Activated CD8-positive, alpha-beta memory T cell treated with anti-CD3 and anti-CD28 coated beads for 48 hours (primary cell): ENCODE data around the gene AP3B1.
"Not testable (repeated sequence)": the region's sequence is repeated elsewhere in the genome, so short reads cannot be mapped to it uniquely, and the experiment has no call there.

ENCODE experiments used
- DNase-seq, 3 experiments: peaks; one replicate each; pipeline ENCODE4 v3.0.0-alpha.2; 2020; ENCODE audit warnings: low read depth in 2 of 3, low spot score in 2 of 3

The AP3B1 gene

DNA sequence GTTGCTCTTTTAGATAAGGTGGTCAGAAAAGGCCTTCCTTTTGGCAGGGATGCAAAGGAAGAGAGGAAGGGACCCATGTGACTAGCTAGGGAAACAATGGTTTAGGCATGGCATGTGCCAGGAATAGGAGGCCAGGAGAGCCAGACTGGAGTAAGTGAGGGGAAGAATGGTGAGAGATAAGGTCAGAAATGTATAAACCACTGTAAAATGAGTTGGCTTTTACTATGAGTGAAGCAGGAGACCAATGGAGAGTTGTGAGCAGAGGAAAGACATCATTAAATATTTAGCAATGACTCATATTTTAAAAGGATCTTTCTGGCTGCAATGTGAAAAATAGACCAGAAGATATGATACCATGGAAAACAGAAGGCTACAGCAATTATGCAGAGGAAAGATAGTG, 50.9 kb downstream of the AP3B1 start:
- DNase-seq, result no peak

DNA sequence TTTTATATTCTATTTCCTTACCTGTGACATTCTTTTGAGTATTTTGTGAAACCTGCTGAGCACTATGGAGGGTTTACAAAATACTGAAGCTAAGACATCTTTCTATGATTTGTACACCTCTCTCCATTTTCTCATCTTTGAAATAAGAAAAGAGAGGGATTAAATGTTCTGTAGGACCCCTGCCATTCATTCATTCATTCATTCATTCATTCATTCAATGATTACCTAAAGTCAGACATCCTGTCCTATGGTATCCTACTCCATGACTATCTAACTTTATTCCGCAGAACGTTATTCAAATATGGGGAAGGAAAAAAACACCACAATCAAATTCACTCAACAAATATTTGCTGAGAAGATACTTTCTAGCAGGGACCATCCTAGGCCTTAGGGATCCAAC, 51.4 kb downstream of the AP3B1 start:
- DNase-seq, result no peak

GRCh38 chr5:78242001-78242400, 52.5 kb downstream of the AP3B1 start:
- DNase-seq, result no peak

GRCh38 chr5:78237911-78238310, 56.6 kb downstream of the AP3B1 start:
- DNase-seq, result no peak

DNA sequence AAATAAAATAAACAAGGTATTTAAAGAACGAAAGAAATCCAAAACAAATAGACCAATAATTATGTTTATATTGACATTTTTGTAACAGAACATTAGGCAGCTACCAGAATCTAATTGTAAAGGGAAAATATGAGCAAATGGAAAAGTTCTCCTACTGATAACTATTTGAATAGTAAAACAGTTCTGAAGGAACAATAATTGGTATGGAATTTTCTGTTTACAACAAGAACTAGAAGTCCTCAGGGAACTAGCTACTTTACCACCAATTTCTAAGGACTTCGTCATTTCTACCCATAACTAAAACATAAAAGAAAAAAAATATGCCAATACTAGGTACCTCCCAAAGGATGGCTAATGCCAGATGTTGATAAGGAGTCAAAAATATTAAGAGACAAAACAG, 58.5 kb downstream of the AP3B1 start:
- DNase-seq, result no peak

- DNase-seq, result no peak
These were observed 59.2 kb downstream of the AP3B1 start for GRCh38 chr5:78235289-78235688.

DNA sequence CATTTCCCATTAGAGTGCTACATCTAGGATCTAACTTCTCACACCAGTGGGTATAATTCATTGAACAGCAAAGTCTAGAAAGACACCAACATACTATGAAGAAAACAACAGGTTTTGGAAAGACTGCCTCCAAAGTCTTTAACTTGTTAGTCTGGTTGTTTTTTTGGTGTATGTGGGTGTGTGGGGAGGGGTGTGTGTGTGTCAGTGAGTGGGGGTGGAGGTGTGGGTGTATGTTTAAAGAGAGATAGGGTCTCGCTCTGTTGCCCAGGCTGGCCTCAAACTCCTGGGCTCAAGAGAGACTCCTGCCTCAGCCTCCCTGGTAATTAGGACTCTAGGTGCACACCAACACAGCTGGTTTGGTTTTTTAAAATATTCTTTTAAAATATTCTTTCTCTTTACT, 59.7 kb downstream of the AP3B1 start:
- no peak for DNase-seq

DNA sequence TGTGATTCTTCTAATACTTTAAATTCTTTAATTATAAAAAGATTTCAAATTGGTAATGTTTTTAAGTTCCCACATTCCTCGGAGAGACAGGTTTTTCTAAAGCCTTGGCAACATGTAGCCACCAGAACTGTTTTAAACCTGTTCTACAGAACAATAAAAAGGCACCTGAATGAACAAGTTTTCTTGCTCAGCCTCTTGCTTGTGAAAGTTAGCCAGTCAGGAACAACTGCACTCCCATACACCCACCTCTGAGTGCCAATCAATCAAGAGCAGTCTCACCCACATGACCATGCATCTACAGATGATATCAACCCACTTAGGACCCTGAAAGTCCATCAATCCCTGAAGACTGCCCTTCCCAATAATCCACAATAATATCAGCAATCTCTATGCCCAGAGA, 62.3 kb downstream of the AP3B1 start:
- DNase-seq, result no peak

DNA sequence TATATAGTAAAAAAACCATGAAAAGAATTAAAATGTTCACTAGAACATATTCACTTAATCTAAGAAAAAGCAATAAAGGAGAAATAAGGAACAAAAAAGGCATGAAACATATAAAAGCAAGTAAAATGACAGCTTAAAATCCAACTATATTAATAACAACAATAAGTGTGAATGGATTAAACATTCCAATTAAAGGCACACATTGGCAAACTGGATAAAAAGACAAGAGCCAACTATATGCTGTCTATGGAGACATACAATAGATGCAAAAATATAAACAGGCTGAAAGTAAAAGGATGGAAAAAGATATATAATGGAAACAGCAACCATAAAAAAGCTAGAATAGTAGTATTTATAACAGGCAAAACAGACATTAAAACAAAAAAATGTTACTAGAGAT, 70.1 kb downstream of the AP3B1 start:
- DNase-seq, result no peak

DNA sequence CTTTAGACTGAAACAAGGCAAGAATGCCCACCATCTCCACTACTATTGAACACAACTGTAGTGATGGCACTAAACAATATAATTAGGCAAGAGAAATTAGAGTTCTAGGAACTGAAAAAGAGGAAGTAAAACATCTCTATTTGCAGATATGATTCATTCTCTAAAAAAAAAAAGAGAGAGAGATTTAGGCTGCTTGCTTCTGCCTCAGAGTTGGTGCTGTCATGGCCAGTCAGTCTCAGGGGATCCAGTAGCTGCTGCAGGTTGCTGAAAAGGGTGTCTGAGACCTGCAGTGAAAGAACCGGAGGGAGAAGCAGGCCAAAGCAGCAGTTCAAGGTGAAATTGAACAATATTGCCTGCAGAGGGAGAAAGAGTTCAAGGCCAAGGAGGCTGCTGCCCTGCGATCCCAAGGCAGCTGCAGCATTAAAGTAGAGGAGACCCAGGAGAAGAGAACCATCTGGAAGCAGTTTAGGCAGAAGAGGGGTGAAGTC, 72.5 kb downstream of the AP3B1 start:
- DNase-seq, result no peak

GRCh38 chr5:78221467-78221866, 73.0 kb downstream of the AP3B1 start:
- DNase-seq, result no peak

DNA sequence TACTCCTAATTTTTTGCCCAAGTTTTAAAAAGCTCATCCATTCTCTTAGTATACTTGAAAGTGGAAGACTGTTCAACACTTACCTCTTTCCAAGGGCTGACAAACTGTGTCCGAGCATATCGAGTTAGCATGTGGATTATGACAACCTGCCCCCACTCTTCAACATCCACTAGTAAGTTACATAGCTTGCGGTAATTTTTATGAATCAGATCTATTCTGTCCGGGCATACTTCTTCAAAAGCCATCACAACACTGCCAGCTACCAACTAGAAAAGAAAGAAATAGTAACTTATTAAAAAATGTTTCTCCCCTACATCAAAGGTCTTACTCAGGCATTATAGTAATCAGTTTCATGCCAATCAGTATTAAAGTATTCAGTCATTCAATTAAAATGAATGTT, 78.5 kb downstream of the AP3B1 start:
- DNase-seq, result no peak

DNA sequence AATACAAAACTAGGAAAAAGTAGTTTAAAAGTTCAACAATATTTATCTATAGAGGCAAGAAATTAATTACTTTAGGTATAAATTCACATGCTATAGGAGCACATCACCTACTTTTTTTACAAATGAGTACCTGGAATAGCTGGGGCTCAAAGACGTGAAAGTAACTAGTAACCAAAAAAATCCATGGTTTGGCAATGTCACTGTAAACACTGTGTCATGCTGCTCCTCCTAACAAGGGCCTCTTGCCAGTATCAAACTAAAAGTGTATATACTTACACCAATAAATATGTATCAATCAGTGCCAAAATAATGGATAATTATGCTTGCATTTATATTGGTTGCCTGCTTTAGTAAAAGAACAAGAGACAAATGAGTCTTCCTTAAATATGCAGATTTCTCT, 78.9 kb downstream of the AP3B1 start:
- DNase-seq, result no peak

DNA sequence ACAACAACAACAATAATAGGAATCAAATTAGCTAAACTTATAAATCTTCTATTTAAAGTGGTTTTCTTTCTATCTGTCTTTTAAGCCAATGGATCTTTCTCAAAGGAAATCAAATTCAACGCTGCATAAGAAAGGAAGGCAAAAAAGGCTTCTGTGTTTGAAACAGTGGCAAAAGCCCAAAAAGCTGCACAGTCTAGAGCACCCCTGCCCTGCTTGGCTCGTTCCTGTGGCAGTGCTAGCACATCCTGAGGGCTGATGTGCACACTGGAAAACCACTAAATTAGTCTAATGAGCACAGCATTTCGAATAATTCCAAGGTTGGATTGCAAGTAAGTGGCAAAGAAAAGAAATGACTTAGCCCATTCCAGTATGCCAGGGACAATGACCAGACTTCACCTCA, 80.7 kb downstream of the AP3B1 start:
- no peak for DNase-seq

DNA sequence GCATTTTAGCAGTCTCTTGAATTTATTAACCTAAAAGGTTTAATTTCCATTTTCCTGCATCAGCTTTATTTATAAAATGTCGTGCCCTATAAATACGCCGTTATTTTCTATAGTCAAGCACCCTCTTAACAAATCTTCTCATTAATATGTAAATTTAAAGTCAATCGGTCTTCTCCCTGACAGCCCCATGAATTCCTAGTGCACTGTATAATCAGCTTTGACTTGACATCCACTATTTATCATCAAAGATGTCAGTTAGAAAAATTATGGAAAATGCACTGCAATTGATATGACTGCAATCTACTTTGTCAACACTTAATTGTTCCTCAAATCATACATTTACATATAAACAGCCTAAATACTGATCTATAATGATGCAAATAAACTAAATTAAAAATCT, 83.4 kb downstream of the AP3B1 start:
- DNase-seq, result no peak

- DNase-seq, result no peak
These were observed 90.3 kb downstream of the AP3B1 start for GRCh38 chr5:78204241-78204640.

DNA sequence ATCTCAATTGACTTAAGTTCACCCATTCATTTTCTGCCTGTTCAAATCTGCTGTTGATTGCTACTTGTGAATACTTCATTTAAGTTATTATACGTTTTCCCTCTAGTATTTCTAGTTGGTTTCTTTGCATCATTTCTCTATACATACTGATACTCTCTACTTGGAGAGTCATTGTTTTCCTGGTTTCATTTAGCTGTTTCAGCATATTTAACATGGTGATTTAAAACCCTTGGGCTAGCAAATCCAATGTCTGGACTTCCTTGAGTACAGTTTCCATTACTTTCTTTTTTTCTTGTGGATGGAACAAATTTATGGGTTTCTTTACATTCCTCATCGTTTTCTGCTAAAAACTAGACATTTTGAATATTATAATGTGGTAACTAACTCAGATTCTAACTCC, 90.7 kb downstream of the AP3B1 start:
- DNase-seq, result no peak

- no peak for DNase-seq
These were observed 104.1 kb downstream of the AP3B1 start for GRCh38 chr5:78190402-78190801.

DNA sequence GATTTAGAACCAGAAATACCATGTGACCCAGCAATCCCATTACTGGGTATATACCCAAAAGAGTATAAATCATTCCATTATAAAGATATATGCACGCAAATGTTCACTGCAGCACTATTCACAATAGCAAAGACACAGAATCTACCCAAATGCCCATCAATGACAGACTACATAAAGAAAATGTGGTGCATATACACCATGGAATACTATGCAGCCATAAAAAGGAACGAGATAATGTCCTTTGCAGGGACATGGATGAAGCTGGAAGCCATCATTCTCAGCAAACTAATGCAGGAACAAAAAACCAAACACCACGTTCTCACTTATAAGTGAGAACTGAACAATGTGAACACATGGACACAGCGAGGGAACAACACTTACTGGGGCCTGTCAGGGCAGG, 105.8 kb downstream of the AP3B1 start:
- not testable (repeated sequence) for DNase-seq

DNA sequence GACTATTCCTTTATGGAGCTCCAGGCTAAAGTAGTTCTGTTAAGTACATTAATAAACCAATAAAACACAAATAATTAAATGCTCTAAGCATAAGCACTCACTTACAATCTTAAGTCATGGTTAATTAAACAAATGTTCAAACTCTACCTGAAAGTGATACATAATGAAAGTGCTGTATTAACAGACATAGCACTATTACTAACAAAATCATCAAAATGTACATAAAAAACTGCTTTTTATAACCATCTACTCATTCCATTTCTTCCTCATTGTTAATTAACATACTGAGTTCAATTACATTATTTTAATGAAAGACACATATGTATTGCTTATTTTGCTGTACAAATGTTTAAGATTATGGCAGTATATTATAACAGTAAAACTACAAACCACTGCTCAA, 107.3 kb downstream of the AP3B1 start:
- no peak for DNase-seq

DNA sequence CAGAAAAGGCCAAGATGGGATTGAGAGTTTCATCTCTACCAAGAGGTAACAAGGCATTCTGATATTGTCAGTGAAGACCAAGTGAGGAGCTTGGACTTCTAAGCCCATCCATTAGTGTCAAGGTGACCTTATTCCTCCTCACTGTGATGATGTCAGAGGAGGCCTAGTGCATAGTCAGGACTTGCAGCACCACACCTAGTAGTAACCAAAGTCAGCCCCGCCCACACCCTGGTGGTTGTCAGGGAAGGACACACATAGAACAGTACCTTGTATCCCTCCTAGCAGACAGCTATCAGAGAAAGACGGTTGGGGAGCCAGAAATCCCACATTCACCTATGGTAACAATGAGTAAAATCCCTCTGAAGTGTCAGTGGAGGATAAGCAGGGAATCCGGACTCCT, 111.7 kb downstream of the AP3B1 start:
- no peak for DNase-seq

DNA sequence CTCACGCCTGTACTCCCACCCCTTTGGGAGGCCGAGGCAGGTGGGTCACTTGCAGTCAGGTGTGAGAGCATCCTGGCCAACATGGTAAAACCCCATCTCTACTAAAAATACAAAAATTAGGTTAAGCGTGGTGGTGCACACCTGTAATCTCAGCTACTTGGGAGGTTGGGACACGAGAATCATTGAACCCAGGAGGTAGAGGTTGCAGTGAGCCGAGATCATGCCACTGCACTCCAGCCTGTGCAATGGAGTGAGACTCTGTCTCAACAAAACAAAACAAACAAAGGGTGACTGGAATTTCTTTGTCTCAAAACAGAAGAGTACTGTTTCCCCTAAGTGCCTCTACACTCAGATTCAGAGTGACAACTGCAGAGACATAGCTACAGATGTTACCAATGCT, 116.1 kb downstream of the AP3B1 start:
- no peak for DNase-seq

DNA sequence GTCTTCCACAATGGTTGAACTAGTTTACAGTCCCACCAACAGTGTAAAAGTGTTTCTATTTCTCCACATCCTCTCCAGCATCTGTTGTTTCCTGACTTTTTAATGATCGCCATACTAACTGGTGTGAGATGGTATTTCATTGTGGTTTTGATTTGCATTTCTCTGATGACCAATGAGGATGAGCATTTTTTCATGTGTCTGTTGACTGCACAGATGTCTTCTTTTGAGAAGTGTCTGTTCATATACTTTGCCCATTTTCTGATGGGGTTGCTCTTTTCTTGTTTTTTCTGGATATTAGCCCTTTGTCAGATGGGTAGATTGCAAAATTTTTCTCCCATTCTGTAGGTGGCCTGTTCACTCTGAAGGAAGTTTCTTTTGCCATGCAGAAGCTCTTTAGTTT, 124.2 kb downstream of the AP3B1 start:
- not testable (repeated sequence) for DNase-seq

DNA sequence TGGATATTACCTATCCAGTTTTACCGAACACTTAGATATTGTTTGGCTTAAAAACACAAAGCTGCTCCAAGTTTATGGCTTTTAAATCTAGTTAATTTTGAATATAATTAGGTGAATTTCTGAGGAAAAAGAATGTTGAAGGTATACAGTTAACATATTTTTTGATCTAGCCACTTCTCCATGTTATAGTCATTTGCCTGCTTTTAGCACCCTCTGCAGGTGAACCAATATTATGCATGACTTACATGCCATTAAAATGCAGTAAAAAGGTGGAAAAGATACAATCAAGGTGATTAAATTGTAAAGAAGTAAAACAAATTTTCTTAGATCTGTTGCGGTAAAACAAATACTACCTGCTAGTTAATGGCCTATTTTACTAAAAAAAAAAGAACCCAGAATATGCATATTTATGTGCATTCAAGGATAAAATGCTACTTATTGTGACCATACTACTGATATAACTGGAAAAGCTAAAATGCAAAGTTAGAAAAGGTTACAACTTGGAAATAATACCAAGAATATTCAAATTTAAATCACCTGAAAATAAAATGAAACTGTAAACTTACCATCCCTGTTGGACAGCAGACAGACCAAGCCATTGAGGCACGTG, 132.1 kb downstream of the AP3B1 start:
- DNase-seq, result no peak
